HepG2 (cell line): ENCODE results near the gene PIK3CB. TPM values are rescaled to one million over a fixed set of nuclear protein-coding genes. Genes with fewer than 3 reads are reported as not detected.

Experiments used
- ATAC-seq: fragments of 200-7000 bp; cut with Tn5 transposase; 3 replicates; pipeline ENCODE4 v1.9.1; 2020; ENCODE audit warnings: mild to moderate bottlenecking, moderate library complexity
- BruUV-seq: library from RNA; stranded (reverse); fragments of 400-500 nt; replicated peaks from 2 replicates; lab custom pipeline; 2021; lab: Mats Ljungman, UMichigan
- CTCF ChIA-PET: fragments of 300-600 bp; formaldehyde crosslinking; extraction: SDS; loops from one replicate; lab custom pipeline; 2021; ENCODE audit warnings: low total read pairs, inconsistent platforms, low intra/inter-chr PET ratio; lab: Yijun Ruan, JAX
- POLR2A ChIA-PET: fragments of 350-600 bp; sonication (Branson Sonifier 250); formaldehyde crosslinking; loops from one replicate; lab custom pipeline; 2020; ENCODE audit warnings: antibody characterized with exemption, inconsistent platforms; lab: Yijun Ruan, JAX
- DNase-seq: peaks from one replicate; pipeline ENCODE4 v3.0.0-alpha.2; 2015; ENCODE audit warnings: low spot score
- FAIRE-seq: peaks from 3 replicates; lab custom pipeline; 2011; peaks lifted over from hg19 to GRCh38; lab: Jason Lieb, UNC
- H2AFZ ChIP-seq: one replicate; pipeline ENCODE4 v1.6.1; 2011; ENCODE audit warnings: low read length, inconsistent platforms
- H3K27ac ChIP-seq: fragments of 300-600 bp; 3 replicates; pipeline ENCODE4 v1.8.0; 2011; ENCODE audit warnings: mixed run types, mild to moderate bottlenecking, mixed read lengths, low read length, inconsistent platforms; ENCODE audit not compliant: insufficient read depth; ENCODE audit errors: extremely low read length
- H3K27me3 ChIP-seq, 2 experiments: fragments of 200-600 bp in 1 of 2; 2 replicates in 1 of 2; 3 replicates in 1 of 2; pipeline versions ENCODE4 v1.6.0 to v1.8.0; 2011; ENCODE audit warnings: low read length in 2 of 2, mild to moderate bottlenecking in 2 of 2, moderate library complexity in 2 of 2, inconsistent platforms in 1 of 2; ENCODE audit not compliant: insufficient read depth in 2 of 2, control insufficient read depth in 1 of 2
- H3K36me3 ChIP-seq, 2 experiments: fragments of 200-600 bp in 1 of 2; replicated peaks in 1 of 2; 2 replicates in 1 of 2; 3 replicates in 1 of 2; pipeline versions ENCODE4 v1.5.1 to v1.8.0; 2011; ENCODE audit warnings: low read length in 2 of 2, inconsistent platforms in 1 of 2; ENCODE audit not compliant: insufficient read depth in 2 of 2, control insufficient read depth in 1 of 2
- H3K4me1 ChIP-seq: 2 replicates; pipeline ENCODE4 v1.5.1; 2012; ENCODE audit warnings: low read length, inconsistent platforms; ENCODE audit not compliant: insufficient read depth
- H3K4me2 ChIP-seq: 2 replicates; pipeline ENCODE4 v1.6.0; 2011; ENCODE audit warnings: low read depth, low read length, inconsistent platforms
- H3K4me3 ChIP-seq, 3 experiments: fragments of 200-600 bp in 1 of 3; sonication (generic), shearing (Covaris generic) in 1 of 3; replicated peaks in 1 of 3; 2 replicates each; pipeline ENCODE4 v1.5.1; 2011 to 2016; ENCODE audit warnings: low read length in 3 of 3, inconsistent platforms in 2 of 3, low read depth in 2 of 3, mild to moderate bottlenecking in 2 of 3, control low read depth in 1 of 3, mixed read lengths in 1 of 3; ENCODE audit not compliant: insufficient read depth in 1 of 3
- H3K79me2 ChIP-seq: one replicate; pipeline ENCODE4 v1.6.1; 2011; ENCODE audit warnings: low read length, inconsistent platforms; ENCODE audit not compliant: insufficient read depth
- H3K9ac ChIP-seq: 2 replicates; pipeline ENCODE4 v1.6.0; 2011; ENCODE audit warnings: mild to moderate bottlenecking, low read depth, low read length, inconsistent platforms; ENCODE audit not compliant: insufficient read depth
- H3K9me3 ChIP-seq: 2 replicates; pipeline ENCODE4 v1.5.1; 2012; ENCODE audit warnings: mild to moderate bottlenecking, low read length
- H4K20me1 ChIP-seq: 2 replicates; pipeline ENCODE4 v1.6.0; 2011; ENCODE audit warnings: inconsistent platforms, mild to moderate bottlenecking, low read length, moderate library complexity; ENCODE audit not compliant: insufficient read depth
- CENPBD1 ChIP-seq: sonication (generic); formaldehyde crosslinking; IDR thresholded peaks from 2 replicates; pipeline ENCODE4 v1.8.0; 2022; ENCODE audit warnings: missing genetic modification reagents, low read depth, mild to moderate bottlenecking, borderline replicate concordance
- ELF4 ChIP-seq: sonication (generic); formaldehyde crosslinking; IDR thresholded peaks from 2 replicates; pipeline ENCODE4 v1.5.0; 2020; ENCODE audit warnings: missing genetic modification reagents, mild to moderate bottlenecking, moderate library complexity, borderline replicate concordance
- FOXP1 ChIP-seq, 2 experiments: fragments of 450-650 bp in 1 of 2; IDR thresholded peaks; 2 replicates each; pipeline ENCODE4 v1.6.1; 2017 to 2018; ENCODE audit warnings: antibody characterized with exemption in 1 of 2
- MTA1 ChIP-seq: sonication (generic); formaldehyde crosslinking; IDR thresholded peaks from 2 replicates; pipeline ENCODE4 v1.4.0; 2020; ENCODE audit warnings: missing genetic modification reagents, mild to moderate bottlenecking, borderline replicate concordance
- NFKB2 ChIP-seq: sonication (generic); formaldehyde crosslinking; IDR thresholded peaks from 2 replicates; pipeline ENCODE4 v1.4.0; 2020; ENCODE audit warnings: missing genetic modification reagents, borderline replicate concordance
- RBAK ChIP-seq: sonication (generic); formaldehyde crosslinking; IDR thresholded peaks from 2 replicates; pipeline ENCODE4 v1.5.1; 2020; ENCODE audit warnings: mild to moderate bottlenecking, missing genetic modification reagents
- TEAD3 ChIP-seq: optimal IDR thresholded peaks from 2 replicates; pipeline ENCODE3; 2016; ENCODE audit warnings: borderline replicate concordance
- THAP9 ChIP-seq: sonication (generic); formaldehyde crosslinking; IDR thresholded peaks from 2 replicates; pipeline ENCODE4; 2020; ENCODE audit warnings: missing genetic modification reagents, mild to moderate bottlenecking, borderline replicate concordance
- XBP1 ChIP-seq: sonication (generic); formaldehyde crosslinking; IDR thresholded peaks from 2 replicates; pipeline ENCODE4 v1.5.0; 2020; ENCODE audit warnings: missing genetic modification reagents
- ZFX ChIP-seq: sonication (generic); formaldehyde crosslinking; IDR thresholded peaks from 2 replicates; pipeline ENCODE4 v1.4.0; 2020; ENCODE audit warnings: mild to moderate bottlenecking, low read depth, missing genetic modification reagents, moderate library complexity
- ZNF354B ChIP-seq: sonication (generic); formaldehyde crosslinking; IDR thresholded peaks from 2 replicates; pipeline ENCODE4 v1.8.0; 2022; ENCODE audit warnings: mild to moderate bottlenecking, missing genetic modification reagents
- ZNF44 ChIP-seq: sonication (generic); formaldehyde crosslinking; IDR thresholded peaks from 2 replicates; pipeline ENCODE4 v1.5.1; 2020; ENCODE audit warnings: mild to moderate bottlenecking, missing genetic modification reagents
- ZNF557 ChIP-seq: sonication (generic); formaldehyde crosslinking; IDR thresholded peaks from 2 replicates; pipeline ENCODE4 v1.4.0; 2020; ENCODE audit warnings: missing genetic modification reagents
- ZSCAN22 ChIP-seq: sonication (generic); formaldehyde crosslinking; IDR thresholded peaks from 2 replicates; pipeline ENCODE4 v1.4.0; 2020; ENCODE audit warnings: mild to moderate bottlenecking, missing genetic modification reagents
- WGBS: methylation state at CpG from one replicate; pipeline ENCODE4 v1.1.6; 2017; ENCODE audit warnings: low lambda C conversion rate; 5-methylcytosine and 5-hydroxymethylcytosine counted together
- in situ Hi-C: cut with HindIII; loops from 2 replicates; pipeline ENCODE4 v1.10.0; 2017; ENCODE audit warnings: low pct_unique_long_range_greater_than_20kb; ENCODE audit not compliant: extremely low pct_ligation_motif_present
- intact Hi-C: fragments of 100-400 bp; cut with micrococcal nuclease; formaldehyde crosslinking; loops from one replicate; pipeline ENCODE4 v1.10.0; 2022; ENCODE audit not compliant: unreplicated experiment
- polyA plus RNA-seq, 8 experiments: library from polyadenylated mRNA; depleted of rRNA in 3 of 8; stranded (reverse) in 7 of 8; unstranded in 1 of 8; fragments of >200 nt; fragmentation: Illumina TruSeq in 4 of 8; extraction: Trizol in 4 of 8; gene quantifications; 2 replicates each; pipeline versions ENCODE4 v1.2.1 to v1.2.3, GENCODE V29; 2011 to 2016; ENCODE audit warnings: low read depth in 4 of 8, missing spikeins in 1 of 8, mixed read lengths in 1 of 8; ENCODE audit not compliant: insufficient read depth in 1 of 8
- total RNA-seq, 5 experiments: library from RNA; depleted of rRNA; stranded (reverse); fragments of >200 nt; fragmentation: Illumina TruSeq; extraction: Trizol; gene quantifications; 2 replicates each; pipeline ENCODE4 v1.2.3, GENCODE V29; 2016; ENCODE audit warnings: low read depth in 1 of 5

The PIK3CB gene
- total and polyA plus RNA-seq, 2 of the 13 experiments (the other 11 are each of a cell fraction or from before 2014, with no cell fraction given), result 6.6 to 18.7 TPM

GRCh38 chr3:138809500-138810256 is 25.1 kb downstream of the PIK3CB start:
- DNase-seq, result no peak
- peaks cover 57% of the 10 kb centered on the region for H3K79me2 ChIP-seq
- no peak overlapping the region for H3K4me3 ChIP-seq
- no peak for ATAC-seq
- H3K36me3 ChIP-seq, result no peaks in the 10 kb centered on the region; a peak in 3 of 5 replicates
- ChIA-PET CTCF (no interaction called here), POLR2A (no interaction called here)
- TF ChIP-seq RBAK (CRISPR knock-in tag) (no peak), NFKB2 (CRISPR knock-in tag) (no peak)
- no peak overlapping the region for H2AFZ ChIP-seq
- H3K4me1 ChIP-seq, result no peaks in the 10 kb centered on the region
- FAIRE-seq, result no peak
- in situ Hi-C loops, result no loop called here
- intact Hi-C loops, result no loop called here
- BruUV-seq, result no TSS peak
- H4K20me1 ChIP-seq, result 0 out of 2 replicates have a peak, but pooled peaks cover 6% of the 10 kb centered on the region
- H3K4me2 ChIP-seq, result no peak overlapping the region
- H3K9me3 ChIP-seq, result no peaks in the 10 kb centered on the region
- no peak overlapping the region for H3K9ac ChIP-seq
- no peaks in the 10 kb centered on the region for H3K27me3 ChIP-seq
- no peak overlapping the region for H3K27ac ChIP-seq
- 97% methylated on average over 6 of the region's 6 CpGs for WGBS

GRCh38 chr3:138806376-138807080 is 28.2 kb downstream of the PIK3CB start:
- POLR2A ChIA-PET, result no interaction called here
- peaks cover 17% of the 10 kb centered on the region for H4K20me1 ChIP-seq
- no peak for ATAC-seq
- H3K4me3 ChIP-seq, result no peak overlapping the region
- peaks cover 28% of the 10 kb centered on the region for H3K4me1 ChIP-seq
- H3K27ac ChIP-seq, result no peak overlapping the region
- H3K4me2 ChIP-seq, result no peak overlapping the region
- peaks cover 60% of the 10 kb centered on the region for H3K79me2 ChIP-seq
- CTCF ChIA-PET, result no interaction called here
- in situ Hi-C loops, result no loop called here
- no TSS peak for BruUV-seq
- no peak overlapping the region for H3K9ac ChIP-seq
- H2AFZ ChIP-seq, result no peak overlapping the region
- no peaks in the 10 kb centered on the region; a peak in 2 of 5 replicates for H3K36me3 ChIP-seq
- intact Hi-C loops, result no loop called here
- H3K27me3 ChIP-seq, result no peaks in the 10 kb centered on the region
- no peak for FAIRE-seq
- H3K9me3 ChIP-seq, result no peaks in the 10 kb centered on the region
- DNase-seq, result no peak
- 80% methylated on average over 3 of the region's 3 CpGs for WGBS
- TF ChIP-seq ZNF354B (CRISPR knock-in tag) (no peak), ELF4 (no peak), ZNF44 (CRISPR knock-in tag) (no peak), TEAD3 (no peak), THAP9 (CRISPR knock-in tag) (no peak), FOXP1 (IDR thresholded peaks at IDR 0.05) (no peak), FOXP1 (CRISPR knock-in tag; IDR thresholded peaks at IDR 0.05) (no peak), ZFX (no peak), CENPBD1 (no peak), ZSCAN22 (CRISPR knock-in tag) (no peak), MTA1 (CRISPR knock-in tag) (no peak), XBP1 (CRISPR knock-in tag) (no peak), ZNF557 (CRISPR knock-in tag) (no peak)
